Liver (tissue), 9 donors: ENCODE data around the gene APOBEC3C. TPM values are rescaled to one million over a fixed set of nuclear protein-coding genes. Genes with fewer than 3 reads are reported as not detected.

Source experiments
- DNase-seq: peaks from one replicate; pipeline ENCODE4 v3.0.0-alpha.2; 2017; ENCODE audit warnings: low spot score
- H3K27ac ChIP-seq, 2 donors: one replicate each; pipeline ENCODE4 v1.7.0; 2013; ENCODE audit warnings: inconsistent platforms in 2 of 2, low read length in 2 of 2, control low read depth in 1 of 2, low read depth in 1 of 2, mild to moderate bottlenecking in 1 of 2
- H3K27me3 ChIP-seq, 4 donors: one replicate each; pipeline versions ENCODE4 v1.6.1 to v1.7.0; 2013; ENCODE audit warnings: low read length in 3 of 4, inconsistent platforms in 1 of 4, mild to moderate bottlenecking in 1 of 4, moderate library complexity in 1 of 4; ENCODE audit not compliant: control insufficient read depth in 4 of 4, insufficient read depth in 4 of 4
- H3K36me3 ChIP-seq, 4 donors: one replicate each; pipeline versions ENCODE4 v1.6.1 to v1.7.0; 2013; ENCODE audit warnings: low read length in 3 of 4, mild to moderate bottlenecking in 3 of 4, low read depth in 1 of 4, moderate library complexity in 1 of 4; ENCODE audit not compliant: control insufficient read depth in 4 of 4, insufficient read depth in 3 of 4
- H3K4me1 ChIP-seq, 4 donors: one replicate each; pipeline versions ENCODE4 v1.6.1 to v1.7.0; 2013; ENCODE audit warnings: low read length in 3 of 4, mild to moderate bottlenecking in 3 of 4, moderate library complexity in 1 of 4; ENCODE audit not compliant: control insufficient read depth in 4 of 4, insufficient read depth in 4 of 4
- H3K4me3 ChIP-seq, 3 donors: one replicate each; pipeline versions ENCODE4 v1.6.1 to v1.7.0; 2013; ENCODE audit warnings: low read length in 3 of 3, control low read depth in 1 of 3, low read depth in 1 of 3, mild to moderate bottlenecking in 1 of 3
- H3K9ac ChIP-seq, 2 donors: one replicate each; pipeline ENCODE4 v1.7.0; 2013; ENCODE audit warnings: low read length in 2 of 2, mild to moderate bottlenecking in 2 of 2, moderate library complexity in 2 of 2, control low read depth in 1 of 2, low read depth in 1 of 2
- H3K9me3 ChIP-seq, 4 donors: one replicate each; pipeline versions ENCODE4 v1.6.1 to v1.7.0; 2013; ENCODE audit warnings: low read length in 3 of 4; ENCODE audit not compliant: control insufficient read depth in 4 of 4
- EGR1 ChIP-seq, 2 donors: IDR thresholded peaks; 2 replicates each; pipeline ENCODE4 v1.6.1; 2016 to 2018; ENCODE audit warnings: antibody characterized with exemption in 2 of 2, low read depth in 2 of 2
- FOXA1 ChIP-seq: IDR thresholded peaks from 2 replicates; pipeline ENCODE4 v1.6.1; 2016; ENCODE audit warnings: antibody characterized with exemption
- GABPA ChIP-seq, 2 donors: IDR thresholded peaks in 1 of 2; conservative IDR thresholded peaks in 1 of 2; 2 replicates each; pipeline ENCODE4 v1.6.1; 2016; ENCODE audit warnings: antibody characterized with exemption in 2 of 2, mild to moderate bottlenecking in 1 of 2, moderate library complexity in 1 of 2
- HNF4A ChIP-seq, 2 donors: conservative IDR thresholded peaks; 2 replicates each; pipeline ENCODE4 v1.6.1; 2016; ENCODE audit warnings: antibody characterized with exemption in 2 of 2, mild to moderate bottlenecking in 2 of 2
- HNF4G ChIP-seq: IDR thresholded peaks from 2 replicates; pipeline ENCODE4 v1.6.1; 2016; ENCODE audit warnings: antibody characterized with exemption
- NR2F2 ChIP-seq: IDR thresholded peaks from 2 replicates; pipeline ENCODE4 v1.6.1; 2016; ENCODE audit warnings: antibody characterized with exemption
- RAD21 ChIP-seq, 2 donors: IDR thresholded peaks; 2 replicates each; pipeline ENCODE4 v1.6.1; 2016; ENCODE audit warnings: antibody characterized with exemption in 2 of 2, mild to moderate bottlenecking in 2 of 2
- RXRA ChIP-seq, 2 donors: IDR thresholded peaks; 2 replicates each; pipeline ENCODE4 v1.6.1; 2017 to 2018; ENCODE audit warnings: antibody characterized with exemption in 2 of 2, mild to moderate bottlenecking in 1 of 2
- SP1 ChIP-seq: IDR thresholded peaks from 2 replicates; pipeline ENCODE4 v1.6.1; 2018; ENCODE audit warnings: antibody characterized with exemption, mild to moderate bottlenecking
- TAF1 ChIP-seq: conservative IDR thresholded peaks from 2 replicates; pipeline ENCODE4 v1.6.1; 2016; ENCODE audit warnings: antibody characterized with exemption, mild to moderate bottlenecking
- YY1 ChIP-seq: IDR thresholded peaks from 2 replicates; pipeline ENCODE4 v1.6.1; 2016; ENCODE audit warnings: antibody characterized with exemption, mild to moderate bottlenecking
- WGBS: extraction: QIAGEN DNeasy Blood & Tissue Kit; methylation state at CpG from one replicate; pipeline ENCODE4 v1.1.7; 2013; 5-methylcytosine and 5-hydroxymethylcytosine counted together
- polyA plus RNA-seq, 2 donors: library from polyadenylated mRNA; stranded (reverse) in 1 of 2; unstranded in 1 of 2; fragments of 200-250 nt in 1 of 2; fragments of >200 nt in 1 of 2; fragmentation: Nextera tagmentation in 1 of 2; extraction: Ambion mirVana in 1 of 2; gene quantifications; one replicate each; pipeline versions ENCODE4 v1.2.1 to v1.2.3, GENCODE V29; 2013 to 2015
- total RNA-seq, 2 donors: library from RNA; depleted of rRNA; stranded (reverse); fragments of >200 nt; gene quantifications; one replicate each; pipeline ENCODE4 v1.2.3, GENCODE V29; 2014
- TF ChIP-seq, protein P1 (sequence below): IDR thresholded peaks from 2 replicates; pipeline ENCODE4 v1.6.1; 2016; ENCODE audit warnings: antibody characterized with exemption
- TF ChIP-seq, protein P2 (sequence below): IDR thresholded peaks from 2 replicates; pipeline ENCODE4 v1.6.1; 2016; ENCODE audit warnings: antibody characterized with exemption
- TF ChIP-seq, protein P3 (sequence below): IDR thresholded peaks from 2 replicates; pipeline ENCODE4 v1.6.1; 2016; ENCODE audit warnings: antibody characterized with exemption, mild to moderate bottlenecking
- donor health status: healthy.
- donor health status: healthy.
- donor health status: healthy.
- donor health status: healthy.
- donor health status: healthy.

The APOBEC3C gene
- total and polyA plus RNA-seq, 4 donors = 1.2 to 11.9 (median 3.7) TPM

DNA sequence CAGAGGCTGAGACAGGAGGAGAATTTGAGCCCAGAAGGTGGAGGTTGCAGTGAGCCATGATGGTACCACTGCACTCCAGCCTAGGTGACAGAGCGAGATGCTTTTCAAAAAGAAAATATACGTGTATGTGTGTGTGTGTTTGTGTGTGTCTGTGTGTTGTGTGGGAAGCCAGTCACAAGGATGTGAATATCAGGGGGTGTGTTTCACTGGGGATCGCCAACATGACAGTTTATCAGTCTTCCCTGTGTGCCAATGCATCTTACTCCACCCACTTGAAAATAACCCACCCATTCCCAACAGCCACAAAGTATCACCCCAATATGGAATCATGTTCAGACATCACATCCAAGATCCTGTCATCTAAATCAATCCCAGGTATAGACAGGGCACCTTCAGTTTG, 42.3 kb upstream of the APOBEC3C start:
- DNase-seq = no peak
- Histone ChIP-seq H3K4me3 (no peak overlapping the region), H3K9ac (no peak overlapping the region), H3K27ac (no peak overlapping the region), H3K4me1 (no peaks in the 10 kb centered on the region), H3K36me3 (no peaks in the 10 kb centered on the region), H3K9me3 (no peaks in the 10 kb centered on the region), H3K27me3 (no peaks in the 10 kb centered on the region)
- WGBS = 88% methylated on average over 3 of the region's 3 CpGs
- TF ChIP-seq EGR1 (IDR thresholded peaks at IDR 0.05; ENCODE audit: low read depth in 2 of 2) (no peak), HNF4A (conservative IDR thresholded peaks at IDR 0.05) (no peak), TAF1 (no peak), HNF4G (no peak), SP1 (no peak), YY1 (no peak), NR2F2 (no peak), RXRA (IDR thresholded peaks at IDR 0.05) (no peak), RAD21 (IDR thresholded peaks at IDR 0.05) (no peak), GABPA (IDR thresholded peaks at IDR 0.05 in 1 of 2, conservative IDR thresholded peaks at IDR 0.05 in 1 of 2) (no peak)
- TF ChIP-seq, protein P1, sequence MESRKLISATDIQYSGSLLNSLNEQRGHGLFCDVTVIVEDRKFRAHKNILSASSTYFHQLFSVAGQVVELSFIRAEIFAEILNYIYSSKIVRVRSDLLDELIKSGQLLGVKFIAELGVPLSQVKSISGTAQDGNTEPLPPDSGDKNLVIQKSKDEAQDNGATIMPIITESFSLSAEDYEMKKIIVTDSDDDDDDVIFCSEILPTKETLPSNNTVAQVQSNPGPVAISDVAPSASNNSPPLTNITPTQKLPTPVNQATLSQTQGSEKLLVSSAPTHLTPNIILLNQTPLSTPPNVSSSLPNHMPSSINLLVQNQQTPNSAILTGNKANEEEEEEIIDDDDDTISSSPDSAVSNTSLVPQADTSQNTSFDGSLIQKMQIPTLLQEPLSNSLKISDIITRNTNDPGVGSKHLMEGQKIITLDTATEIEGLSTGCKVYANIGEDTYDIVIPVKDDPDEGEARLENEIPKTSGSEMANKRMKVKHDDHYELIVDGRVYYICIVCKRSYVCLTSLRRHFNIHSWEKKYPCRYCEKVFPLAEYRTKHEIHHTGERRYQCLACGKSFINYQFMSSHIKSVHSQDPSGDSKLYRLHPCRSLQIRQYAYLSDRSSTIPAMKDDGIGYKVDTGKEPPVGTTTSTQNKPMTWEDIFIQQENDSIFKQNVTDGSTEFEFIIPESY = no peak
- TF ChIP-seq, protein P2, sequence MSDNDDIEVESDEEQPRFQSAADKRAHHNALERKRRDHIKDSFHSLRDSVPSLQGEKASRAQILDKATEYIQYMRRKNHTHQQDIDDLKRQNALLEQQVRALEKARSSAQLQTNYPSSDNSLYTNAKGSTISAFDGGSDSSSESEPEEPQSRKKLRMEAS = no peak
- TF ChIP-seq, protein P3, sequence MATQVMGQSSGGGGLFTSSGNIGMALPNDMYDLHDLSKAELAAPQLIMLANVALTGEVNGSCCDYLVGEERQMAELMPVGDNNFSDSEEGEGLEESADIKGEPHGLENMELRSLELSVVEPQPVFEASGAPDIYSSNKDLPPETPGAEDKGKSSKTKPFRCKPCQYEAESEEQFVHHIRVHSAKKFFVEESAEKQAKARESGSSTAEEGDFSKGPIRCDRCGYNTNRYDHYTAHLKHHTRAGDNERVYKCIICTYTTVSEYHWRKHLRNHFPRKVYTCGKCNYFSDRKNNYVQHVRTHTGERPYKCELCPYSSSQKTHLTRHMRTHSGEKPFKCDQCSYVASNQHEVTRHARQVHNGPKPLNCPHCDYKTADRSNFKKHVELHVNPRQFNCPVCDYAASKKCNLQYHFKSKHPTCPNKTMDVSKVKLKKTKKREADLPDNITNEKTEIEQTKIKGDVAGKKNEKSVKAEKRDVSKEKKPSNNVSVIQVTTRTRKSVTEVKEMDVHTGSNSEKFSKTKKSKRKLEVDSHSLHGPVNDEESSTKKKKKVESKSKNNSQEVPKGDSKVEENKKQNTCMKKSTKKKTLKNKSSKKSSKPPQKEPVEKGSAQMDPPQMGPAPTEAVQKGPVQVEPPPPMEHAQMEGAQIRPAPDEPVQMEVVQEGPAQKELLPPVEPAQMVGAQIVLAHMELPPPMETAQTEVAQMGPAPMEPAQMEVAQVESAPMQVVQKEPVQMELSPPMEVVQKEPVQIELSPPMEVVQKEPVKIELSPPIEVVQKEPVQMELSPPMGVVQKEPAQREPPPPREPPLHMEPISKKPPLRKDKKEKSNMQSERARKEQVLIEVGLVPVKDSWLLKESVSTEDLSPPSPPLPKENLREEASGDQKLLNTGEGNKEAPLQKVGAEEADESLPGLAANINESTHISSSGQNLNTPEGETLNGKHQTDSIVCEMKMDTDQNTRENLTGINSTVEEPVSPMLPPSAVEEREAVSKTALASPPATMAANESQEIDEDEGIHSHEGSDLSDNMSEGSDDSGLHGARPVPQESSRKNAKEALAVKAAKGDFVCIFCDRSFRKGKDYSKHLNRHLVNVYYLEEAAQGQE = no peak

DNA sequence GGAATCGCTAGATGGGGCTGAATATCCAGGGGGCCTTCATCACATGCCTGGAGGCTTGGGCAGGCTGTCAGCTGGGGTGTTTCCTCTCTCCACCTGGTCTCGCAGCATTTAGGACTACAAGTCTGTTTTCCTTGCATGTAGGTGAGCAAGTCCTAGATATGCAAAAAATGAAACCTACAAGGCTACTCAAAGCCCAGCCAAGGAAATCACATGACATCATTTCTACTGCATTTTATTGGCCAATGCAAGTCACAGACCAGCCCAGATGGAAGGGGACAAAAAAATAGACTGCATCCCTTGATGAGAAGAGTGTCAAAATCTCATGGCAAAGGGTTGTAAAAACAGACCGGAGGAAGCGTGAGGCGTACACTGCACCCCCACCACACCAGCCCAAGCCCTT, 41.5 kb upstream of the APOBEC3C start:
- H3K4me1 ChIP-seq = no peaks in the 10 kb centered on the region
- H3K9me3 ChIP-seq = no peaks in the 10 kb centered on the region
- H3K27me3 ChIP-seq = no peaks in the 10 kb centered on the region
- no peak overlapping the region for H3K4me3 ChIP-seq
- TF ChIP-seq HNF4A (conservative IDR thresholded peaks at IDR 0.05) (no peak), GABPA (IDR thresholded peaks at IDR 0.05 in 1 of 2, conservative IDR thresholded peaks at IDR 0.05 in 1 of 2) (no peak), FOXA1 (no peak), YY1 (no peak), RAD21 (IDR thresholded peaks at IDR 0.05) (no peak)
- WGBS = 85% methylated on average over 5 of the region's 5 CpGs
- H3K27ac ChIP-seq = no peak overlapping the region
- no peak overlapping the region for H3K9ac ChIP-seq
- no peaks in the 10 kb centered on the region for H3K36me3 ChIP-seq
- DNase-seq = no peak
